ENCODE results near the gene NOXA1.
A peak's percentile ranks its signal among the peaks of the same experiment; 100 is the strongest.
"Not testable (repeated sequence)": the region's sequence is repeated elsewhere in the genome, so short reads cannot be mapped to it uniquely, and the experiment has no call there.

Gene NOXA1

GRCh38 chr9:137422604-137423513, at the start of gene NOXA1, which contains the start of gene EXD3:
TSS of gene NOXA1 (plus strand) at chr9:137423393. CDS start at chr9:137423530, 137 bp downstream.
TSS of gene EXD3 (minus strand) at chr9:137423162. CDS start at chr9:137395357, 27,805 bp downstream.
- DNase-seq (ENCODE audit: low read depth in 3 of 3) = peak; percentile 89 to 96 (median 91)

GRCh38 chr9:137373611-137373980, 49.6 kb upstream of the NOXA1 start:
- DNase-seq (ENCODE audit: low read depth in 3 of 3) = no peak

- DNase-seq (ENCODE audit: low read depth in 3 of 3) = no peak
Measured at GRCh38 chr9:137374131-137374845, 48.9 kb upstream of the NOXA1 start.

GRCh38 chr9:137375321-137376058, 47.7 kb upstream of the NOXA1 start:
- DNase-seq (ENCODE audit: low read depth in 3 of 3) = no peak

- DNase-seq (ENCODE audit: low read depth in 3 of 3) = no peak
Measured at GRCh38 chr9:137376386-137376785, 46.8 kb upstream of the NOXA1 start.

- not testable (repeated sequence) for DNase-seq (ENCODE audit: low read depth in 3 of 3)
Measured at GRCh38 chr9:137378688-137379410, 44.3 kb upstream of the NOXA1 start.

GRCh38 chr9:137379761-137380161, 43.4 kb upstream of the NOXA1 start:
- DNase-seq (ENCODE audit: low read depth in 3 of 3) = no peak

GRCh38 chr9:137380171-137380570, 43.0 kb upstream of the NOXA1 start:
- no peak for DNase-seq (ENCODE audit: low read depth in 3 of 3)

- DNase-seq (ENCODE audit: low read depth in 3 of 3) = no peak
Measured at GRCh38 chr9:137380606-137381005, 42.6 kb upstream of the NOXA1 start.

GRCh38 chr9:137381501-137382443, 41.4 kb upstream of the NOXA1 start:
- no peak for DNase-seq (ENCODE audit: low read depth in 3 of 3)

GRCh38 chr9:137382444-137383080, 40.6 kb upstream of the NOXA1 start:
- DNase-seq (ENCODE audit: low read depth in 3 of 3) = no peak

- DNase-seq (ENCODE audit: low read depth in 3 of 3) = no peak
Measured at GRCh38 chr9:137383081-137383783, 40.0 kb upstream of the NOXA1 start.

- DNase-seq (ENCODE audit: low read depth in 3 of 3) = no peak
Measured at GRCh38 chr9:137383784-137384756, 39.1 kb upstream of the NOXA1 start.

GRCh38 chr9:137385061-137385655, 38.0 kb upstream of the NOXA1 start:
- no peak for DNase-seq (ENCODE audit: low read depth in 3 of 3)

GRCh38 chr9:137386507-137387113, 36.6 kb upstream of the NOXA1 start:
- not testable (repeated sequence) for DNase-seq (ENCODE audit: low read depth in 3 of 3)

GRCh38 chr9:137387114-137387890, 35.9 kb upstream of the NOXA1 start:
- peak in 2 of 3 donors; percentile 8 to 39 for DNase-seq (ENCODE audit: low read depth in 3 of 3)

All from stimulated activated CD4-positive, alpha-beta T cell treated with anti-CD3 and anti-CD28 coated beads, TNF-alpha, amount 100 ng/mL, for 48 hours (primary cell).